Mucosa of rectum (tissue), 2 donors: ENCODE measurements around the gene SESN3.
"Not testable (repeated sequence)": the region's sequence is repeated elsewhere in the genome, so short reads cannot be mapped to it uniquely, and the experiment has no call there.

Source experiments
- H3K27ac ChIP-seq, 2 donors: one replicate each; pipeline ENCODE4 v1.7.0; 2013; ENCODE audit warnings: inconsistent platforms in 2 of 2, low read depth in 2 of 2, low read length in 2 of 2
- H3K27me3 ChIP-seq, 2 donors: one replicate each; pipeline ENCODE4 v1.7.0; 2013; ENCODE audit warnings: low read length in 2 of 2; ENCODE audit not compliant: control insufficient read depth in 2 of 2, insufficient read depth in 2 of 2
- H3K36me3 ChIP-seq, 2 donors: one replicate each; pipeline ENCODE4 v1.7.0; 2013; ENCODE audit warnings: low read length in 2 of 2; ENCODE audit not compliant: control insufficient read depth in 2 of 2, insufficient read depth in 2 of 2
- H3K4me1 ChIP-seq, 2 donors: one replicate each; pipeline ENCODE4 v1.7.0; 2013; ENCODE audit warnings: low read length in 2 of 2, mild to moderate bottlenecking in 1 of 2; ENCODE audit not compliant: control insufficient read depth in 2 of 2, insufficient read depth in 2 of 2
- H3K4me3 ChIP-seq, 2 donors: one replicate each; pipeline ENCODE4 v1.7.0; 2013; ENCODE audit warnings: low read length in 2 of 2
- H3K9ac ChIP-seq, 2 donors: one replicate each; pipeline ENCODE4 v1.7.0; 2013; ENCODE audit warnings: low read length in 2 of 2, low read depth in 1 of 2, mild to moderate bottlenecking in 1 of 2
- H3K9me3 ChIP-seq, 2 donors: one replicate each; pipeline ENCODE4 v1.7.0; 2013; ENCODE audit warnings: low read length in 2 of 2; ENCODE audit not compliant: control insufficient read depth in 2 of 2
- donor health status: healthy.
- donor health status: Normal muscosa, but diverticular disease.

SESN3 gene

GRCh38 chr11:95241681-95242081, 10.7 kb upstream of the SESN3 start:
- Histone ChIP-seq H3K9ac (no peak overlapping the region), H3K4me1 (peaks cover 12 to 15% of the 10 kb centered on the region in 2 donors), H3K9me3 (no peaks in the 10 kb centered on the region), H3K27ac (peak overlapping the region; percentile 54 to 59), H3K36me3 (no peaks in the 10 kb centered on the region), H3K27me3 (no peaks in the 10 kb centered on the region), H3K4me3 (peak overlapping the region; percentile 28 to 53)

- Histone ChIP-seq H3K9ac (no peak overlapping the region), H3K27me3 (no peaks in the 10 kb centered on the region), H3K9me3 (no peaks in the 10 kb centered on the region), H3K4me3 (no peak overlapping the region), H3K27ac (no peak overlapping the region), H3K4me1 (peaks cover 12 to 15% of the 10 kb centered on the region in 2 donors), H3K36me3 (no peaks in the 10 kb centered on the region)
Measured at GRCh38 chr11:95239871-95240649, 9.1 kb upstream of the SESN3 start.

- H3K27me3 ChIP-seq = no peaks in the 10 kb centered on the region
- H3K27ac ChIP-seq = peak overlapping the region; percentile 72 to 87
- H3K4me3 ChIP-seq = peak overlapping the region; percentile 61 to 79
- peak overlapping the region in 1 of 2 donors; percentile 76 for H3K9ac ChIP-seq
- no peaks in the 10 kb centered on the region for H3K36me3 ChIP-seq
- peaks cover 0 to 15% of the 10 kb centered on the region in 2 donors for H3K4me1 ChIP-seq
- no peaks in the 10 kb centered on the region for H3K9me3 ChIP-seq
Measured at GRCh38 chr11:95232666-95233065, 1.7 kb upstream of the SESN3 start.

- Histone ChIP-seq H3K36me3 (no peaks in the 10 kb centered on the region), H3K4me3 (peak overlapping the region; percentile 61 to 79), H3K9me3 (no peaks in the 10 kb centered on the region), H3K4me1 (peaks cover 0 to 15% of the 10 kb centered on the region in 2 donors), H3K27ac (peak overlapping the region; percentile 72 to 87), H3K9ac (peak overlapping the region; percentile 67 to 76), H3K27me3 (no peaks in the 10 kb centered on the region)
Measured at GRCh38 chr11:95231881-95232605, 1.0 kb upstream of the SESN3 start.

GRCh38 chr11:95230810-95231126, 234 bp downstream of the SESN3 start:
- Histone ChIP-seq H3K27me3 (no peaks in the 10 kb centered on the region), H3K4me3 (peak overlapping the region; percentile 59 to 93), H3K9ac (peak overlapping the region; percentile 72 to 81), H3K4me1 (peaks cover 0 to 15% of the 10 kb centered on the region in 2 donors), H3K27ac (peak overlapping the region; percentile 71 to 87), H3K9me3 (no peaks in the 10 kb centered on the region), H3K36me3 (no peaks in the 10 kb centered on the region)

GRCh38 chr11:95229993-95230809, 801 bp downstream of the SESN3 start:
- Histone ChIP-seq H3K36me3 (no peaks in the 10 kb centered on the region), H3K27ac (peak overlapping the region; percentile 71 to 87), H3K27me3 (no peaks in the 10 kb centered on the region), H3K4me3 (peak overlapping the region; percentile 59 to 93), H3K9me3 (no peaks in the 10 kb centered on the region), H3K4me1 (peaks cover 0 to 15% of the 10 kb centered on the region in 2 donors), H3K9ac (peak overlapping the region; percentile 72 to 81)

- Histone ChIP-seq H3K36me3 (no peaks in the 10 kb centered on the region), H3K9ac (peak overlapping the region in 1 of 2 donors; percentile 81), H3K4me3 (peak overlapping the region; percentile 59 to 93), H3K9me3 (no peaks in the 10 kb centered on the region), H3K4me1 (peaks cover 0 to 15% of the 10 kb centered on the region in 2 donors), H3K27me3 (no peaks in the 10 kb centered on the region), H3K27ac (peak overlapping the region in 1 of 2 donors; percentile 87)
Measured at GRCh38 chr11:95229199-95229992, 1.6 kb downstream of the SESN3 start.

- Histone ChIP-seq H3K4me1 (peaks cover 0 to 15% of the 10 kb centered on the region in 2 donors), H3K27me3 (no peaks in the 10 kb centered on the region), H3K36me3 (no peaks in the 10 kb centered on the region), H3K4me3 (no peak overlapping the region), H3K9ac (no peak overlapping the region), H3K27ac (no peak overlapping the region), H3K9me3 (no peaks in the 10 kb centered on the region)
Measured at GRCh38 chr11:95228081-95228749, 2.8 kb downstream of the SESN3 start.

- H3K9me3 ChIP-seq = not testable (repeated sequence)
Measured at GRCh38 chr11:95227060-95227459, 3.9 kb downstream of the SESN3 start.

More at GRCh38 chr11:95227060-95227459, 3.9 kb downstream of the SESN3 start:
- not testable (repeated sequence) for H3K4me1 ChIP-seq, H3K27ac ChIP-seq, H3K9ac ChIP-seq, H3K27me3 ChIP-seq, H3K4me3 ChIP-seq, H3K36me3 ChIP-seq
